Measurements from ENCODE around the gene MATK. TPM values are rescaled to one million over a fixed set of nuclear protein-coding genes. Genes with fewer than 3 reads are reported as not detected.

MATK gene
- polyA plus RNA-seq, 4 donors, result 3.6 to 29.5 (median 6.5) TPM

GRCh38 chr19:3781603-3782002 is 4.6 kb downstream of the MATK start:
- H3K27me3 ChIP-seq (ENCODE audit: control insufficient read depth in 3 of 3, insufficient read depth in 3 of 3, low read length in 3 of 3), result peaks cover 7 to 19% (median 10%) of the 10 kb centered on the region in 3 donors
- peaks cover 0 to 22% of the 10 kb centered on the region in 2 donors for H3K9me3 ChIP-seq (ENCODE audit: control insufficient read depth in 2 of 2, insufficient read depth in 1 of 2, low read depth in 1 of 2, low read length in 1 of 2)
- H3K27ac ChIP-seq (ENCODE audit: low read depth in 1 of 3, low read length in 2 of 3), result no peak overlapping the region
- 98 to 100% (median 100%) methylated on average over 2 of the region's 2 CpGs for WGBS, 3 donors
- FAIRE-seq (no peak), DNase-seq (no peak)
- H3K4me3 ChIP-seq (ENCODE audit: low read depth in 1 of 3, low read length in 3 of 3), result no peak overlapping the region
- H3K36me3 ChIP-seq (ENCODE audit: control insufficient read depth in 3 of 3, insufficient read depth in 2 of 3, low read depth in 1 of 3, low read length in 3 of 3), result no peaks in the 10 kb centered on the region
- no peaks in the 10 kb centered on the region for H3K4me1 ChIP-seq (ENCODE audit: control insufficient read depth in 3 of 3, insufficient read depth in 2 of 3, low read depth in 1 of 3, low read length in 2 of 3)

GRCh38 chr19:3780786-3781304 is 5.3 kb downstream of the MATK start:
- Histone ChIP-seq H3K27ac (ENCODE audit: low read depth in 1 of 3, low read length in 2 of 3) (no peak overlapping the region), H3K4me3 (ENCODE audit: low read depth in 1 of 3, low read length in 3 of 3) (no peak overlapping the region), H3K9me3 (ENCODE audit: control insufficient read depth in 2 of 2, insufficient read depth in 1 of 2, low read depth in 1 of 2, low read length in 1 of 2) (peaks cover 0 to 22% of the 10 kb centered on the region in 2 donors), H3K4me1 (ENCODE audit: control insufficient read depth in 3 of 3, insufficient read depth in 2 of 3, low read depth in 1 of 3, low read length in 2 of 3) (no peaks in the 10 kb centered on the region), H3K27me3 (ENCODE audit: control insufficient read depth in 3 of 3, insufficient read depth in 3 of 3, low read length in 3 of 3) (peaks cover 5 to 16% (median 7%) of the 10 kb centered on the region in 3 donors), H3K36me3 (ENCODE audit: control insufficient read depth in 3 of 3, insufficient read depth in 2 of 3, low read depth in 1 of 3, low read length in 3 of 3) (no peaks in the 10 kb centered on the region)
- WGBS, 3 donors, result 85 to 88% (median 87%) methylated on average over 9 of the region's 9 CpGs
- FAIRE-seq (no peak), DNase-seq (peak in 1 of 2 donors; percentile 5)

- Histone ChIP-seq H3K9me3 (ENCODE audit: control insufficient read depth in 2 of 2, insufficient read depth in 1 of 2, low read depth in 1 of 2, low read length in 1 of 2) (peaks cover 0 to 22% of the 10 kb centered on the region in 2 donors), H3K36me3 (ENCODE audit: control insufficient read depth in 3 of 3, insufficient read depth in 2 of 3, low read depth in 1 of 3, low read length in 3 of 3) (no peaks in the 10 kb centered on the region), H3K4me1 (ENCODE audit: control insufficient read depth in 3 of 3, insufficient read depth in 2 of 3, low read depth in 1 of 3, low read length in 2 of 3) (no peaks in the 10 kb centered on the region), H3K4me3 (ENCODE audit: low read depth in 1 of 3, low read length in 3 of 3) (no peak overlapping the region), H3K27ac (ENCODE audit: low read depth in 1 of 3, low read length in 2 of 3) (no peak overlapping the region), H3K27me3 (ENCODE audit: control insufficient read depth in 3 of 3, insufficient read depth in 3 of 3, low read length in 3 of 3) (peaks cover 0 to 2% (median 0%) of the 10 kb centered on the region in 3 donors)
- FAIRE-seq (no peak), DNase-seq (no peak)
- 63 to 74% (median 67%) methylated on average over 35 to 44 of the region's 44 CpGs for WGBS, 3 donors
These were observed 7.1 kb downstream of the MATK start for GRCh38 chr19:3778899-3779723.

- no peaks in the 10 kb centered on the region for H3K36me3 ChIP-seq (ENCODE audit: control insufficient read depth in 3 of 3, insufficient read depth in 2 of 3, low read depth in 1 of 3, low read length in 3 of 3)
- H3K27ac ChIP-seq (ENCODE audit: low read depth in 1 of 3, low read length in 2 of 3), result no peak overlapping the region
- FAIRE-seq (no peak), DNase-seq (no peak)
- H3K27me3 ChIP-seq (ENCODE audit: control insufficient read depth in 3 of 3, insufficient read depth in 3 of 3, low read length in 3 of 3), result no peaks in the 10 kb centered on the region
- peaks cover 0 to 22% of the 10 kb centered on the region in 2 donors for H3K9me3 ChIP-seq (ENCODE audit: control insufficient read depth in 2 of 2, insufficient read depth in 1 of 2, low read depth in 1 of 2, low read length in 1 of 2)
- H3K4me1 ChIP-seq (ENCODE audit: control insufficient read depth in 3 of 3, insufficient read depth in 2 of 3, low read depth in 1 of 3, low read length in 2 of 3), result no peaks in the 10 kb centered on the region
- no peak overlapping the region for H3K4me3 ChIP-seq (ENCODE audit: low read depth in 1 of 3, low read length in 3 of 3)
- WGBS, 3 donors, result 72 to 89% (median 85%) methylated on average over 28 to 37 of the region's 37 CpGs
These were observed 7.9 kb downstream of the MATK start for GRCh38 chr19:3778104-3778867.

- H3K27me3 ChIP-seq (ENCODE audit: control insufficient read depth in 3 of 3, insufficient read depth in 3 of 3, low read length in 3 of 3), result no peaks in the 10 kb centered on the region
These were observed 9.6 kb downstream of the MATK start for GRCh38 chr19:3776479-3777040.

GRCh38 chr19:3775831-3776230 is 10.3 kb downstream of the MATK start:
- no peak for FAIRE-seq
- no peaks in the 10 kb centered on the region for H3K36me3 ChIP-seq (ENCODE audit: control insufficient read depth in 3 of 3, insufficient read depth in 2 of 3, low read depth in 1 of 3, low read length in 3 of 3)
- no peak overlapping the region for H3K4me3 ChIP-seq (ENCODE audit: low read depth in 1 of 3, low read length in 3 of 3)
- WGBS, 3 donors, result 83 to 91% (median 90%) methylated on average over 5 of the region's 5 CpGs
- peaks cover 0 to 3% of the 10 kb centered on the region in 2 donors for H3K9me3 ChIP-seq (ENCODE audit: control insufficient read depth in 2 of 2, insufficient read depth in 1 of 2, low read depth in 1 of 2, low read length in 1 of 2)
- H3K27me3 ChIP-seq (ENCODE audit: control insufficient read depth in 3 of 3, insufficient read depth in 3 of 3, low read length in 3 of 3), result no peaks in the 10 kb centered on the region
- H3K27ac ChIP-seq (ENCODE audit: low read depth in 1 of 3, low read length in 2 of 3), result no peak overlapping the region
- no peak for DNase-seq
- H3K4me1 ChIP-seq (ENCODE audit: control insufficient read depth in 3 of 3, insufficient read depth in 2 of 3, low read depth in 1 of 3, low read length in 2 of 3), result no peaks in the 10 kb centered on the region

More at GRCh38 chr19:3776479-3777040, 9.6 kb downstream of the MATK start:
- DNase-seq (no peak), FAIRE-seq (no peak)
- H3K36me3 ChIP-seq (ENCODE audit: control insufficient read depth in 3 of 3, insufficient read depth in 2 of 3, low read depth in 1 of 3, low read length in 3 of 3), result no peaks in the 10 kb centered on the region
- 81 to 100% (median 94%) methylated on average over 1 of the region's 1 CpG for WGBS, 3 donors
- H3K27ac ChIP-seq (ENCODE audit: low read depth in 1 of 3, low read length in 2 of 3), result no peak overlapping the region
- H3K4me3 ChIP-seq (ENCODE audit: low read depth in 1 of 3, low read length in 3 of 3), result no peak overlapping the region
- H3K4me1 ChIP-seq (ENCODE audit: control insufficient read depth in 3 of 3, insufficient read depth in 2 of 3, low read depth in 1 of 3, low read length in 2 of 3), result no peaks in the 10 kb centered on the region
- peaks cover 0 to 10% of the 10 kb centered on the region in 2 donors for H3K9me3 ChIP-seq (ENCODE audit: control insufficient read depth in 2 of 2, insufficient read depth in 1 of 2, low read depth in 1 of 2, low read length in 1 of 2)

GRCh38 chr19:3775374-3775711 is 10.8 kb downstream of the MATK start:
- 72 to 79% (median 75%) methylated on average over 2 of the region's 2 CpGs for WGBS, 3 donors
- no peaks in the 10 kb centered on the region for H3K4me1 ChIP-seq (ENCODE audit: control insufficient read depth in 3 of 3, insufficient read depth in 2 of 3, low read depth in 1 of 3, low read length in 2 of 3)
- H3K27me3 ChIP-seq (ENCODE audit: control insufficient read depth in 3 of 3, insufficient read depth in 3 of 3, low read length in 3 of 3), result no peaks in the 10 kb centered on the region
- no peak overlapping the region for H3K27ac ChIP-seq (ENCODE audit: low read depth in 1 of 3, low read length in 2 of 3)
- H3K4me3 ChIP-seq (ENCODE audit: low read depth in 1 of 3, low read length in 3 of 3), result no peak overlapping the region
- no peaks in the 10 kb centered on the region for H3K9me3 ChIP-seq (ENCODE audit: control insufficient read depth in 2 of 2, insufficient read depth in 1 of 2, low read depth in 1 of 2, low read length in 1 of 2)
- H3K36me3 ChIP-seq (ENCODE audit: control insufficient read depth in 3 of 3, insufficient read depth in 2 of 3, low read depth in 1 of 3, low read length in 3 of 3), result no peaks in the 10 kb centered on the region
- FAIRE-seq, result no peak
- no peak for DNase-seq

GRCh38 chr19:3774621-3775373 is 11.4 kb downstream of the MATK start:
- Histone ChIP-seq H3K4me3 (ENCODE audit: low read depth in 1 of 3, low read length in 3 of 3) (no peak overlapping the region), H3K4me1 (ENCODE audit: control insufficient read depth in 3 of 3, insufficient read depth in 2 of 3, low read depth in 1 of 3, low read length in 2 of 3) (no peaks in the 10 kb centered on the region), H3K27me3 (ENCODE audit: control insufficient read depth in 3 of 3, insufficient read depth in 3 of 3, low read length in 3 of 3) (no peaks in the 10 kb centered on the region), H3K27ac (ENCODE audit: low read depth in 1 of 3, low read length in 2 of 3) (no peak overlapping the region), H3K9me3 (ENCODE audit: control insufficient read depth in 2 of 2, insufficient read depth in 1 of 2, low read depth in 1 of 2, low read length in 1 of 2) (no peaks in the 10 kb centered on the region), H3K36me3 (ENCODE audit: control insufficient read depth in 3 of 3, insufficient read depth in 2 of 3, low read depth in 1 of 3, low read length in 3 of 3) (peaks cover 0 to 2% (median 0%) of the 10 kb centered on the region in 3 donors)
- 65 to 72% (median 71%) methylated on average over 24 to 25 of the region's 25 CpGs for WGBS, 3 donors
- FAIRE-seq, result no peak
- DNase-seq, result no peak
